Kidney (tissue), 14 donors: ENCODE results near the gene HS6ST1. TPM values are rescaled to one million over a fixed set of nuclear protein-coding genes. Genes with fewer than 3 reads are reported as not detected.
A peak's percentile ranks its signal among the peaks of the same experiment; 100 is the strongest.

Source experiments
- DNase-seq, 5 donors: peaks; one replicate each; pipeline ENCODE4 v3.0.0-alpha.2; 2013 to 2020
- FAIRE-seq: peaks from 2 replicates; lab custom pipeline; 2012; peaks lifted over from hg19 to GRCh38; lab: Jason Lieb, UNC
- H3K27ac ChIP-seq, 2 donors: one replicate each; pipeline ENCODE4 v1.7.0; 2013; ENCODE audit warnings: low read depth in 2 of 2, low read length in 2 of 2, inconsistent platforms in 1 of 2
- H3K27me3 ChIP-seq: one replicate; pipeline ENCODE4 v1.7.1; 2013; ENCODE audit warnings: low read length, inconsistent platforms; ENCODE audit not compliant: control insufficient read depth, insufficient read depth
- H3K36me3 ChIP-seq, 3 donors: one replicate each; pipeline versions ENCODE4 v1.7.0 to v1.7.1; 2013; ENCODE audit warnings: low read length in 3 of 3, control low read depth in 1 of 3, inconsistent platforms in 1 of 3; ENCODE audit not compliant: insufficient read depth in 3 of 3, control insufficient read depth in 2 of 3
- H3K4me1 ChIP-seq, 3 donors: one replicate each; pipeline versions ENCODE4 v1.7.0 to v1.7.1; 2013; ENCODE audit warnings: low read length in 3 of 3, inconsistent platforms in 1 of 3, low read depth in 1 of 3; ENCODE audit not compliant: control insufficient read depth in 2 of 3, insufficient read depth in 2 of 3
- H3K4me3 ChIP-seq, 3 donors: one replicate each; pipeline versions ENCODE4 v1.7.0 to v1.8.1; 2013; ENCODE audit warnings: low read length in 3 of 3, control low read depth in 1 of 3, inconsistent platforms in 1 of 3
- H3K9ac ChIP-seq, 3 donors: one replicate each; pipeline versions ENCODE4 v1.7.0 to v1.7.1; 2013; ENCODE audit warnings: low read length in 3 of 3, control low read depth in 1 of 3, inconsistent platforms in 1 of 3
- H3K9me3 ChIP-seq, 3 donors: one replicate each; pipeline versions ENCODE4 v1.7.0 to v1.7.1; 2013; ENCODE audit warnings: low read length in 3 of 3, control low read depth in 1 of 3, inconsistent platforms in 1 of 3; ENCODE audit not compliant: control insufficient read depth in 2 of 3, insufficient read depth in 1 of 3
- CTCF ChIP-seq: IDR thresholded peaks from 3 replicates; pipeline ENCODE4 v1.5.1; 2012; ENCODE audit warnings: mild to moderate bottlenecking, moderate library complexity, borderline replicate concordance; ENCODE audit not compliant: insufficient read depth; ENCODE audit errors: extremely low read depth
- intact Hi-C: fragments of 100-400 bp; cut with DNase I; formaldehyde crosslinking; loops from one replicate; pipeline ENCODE4 v1.11.1; 2022
- polyA plus RNA-seq: library from polyadenylated mRNA; stranded (reverse); fragments of 350-450 nt; fragmentation: Illumina TruSeq; extraction: RNeasy Lipid Tissue Mini Kit (QIAGEN cat#74804); gene quantifications from one replicate; pipeline ENCODE4 v1.2.3, GENCODE V29; 2014; ENCODE audit warnings: low read depth, low replicate concordance; ENCODE audit not compliant: insufficient read depth
- total RNA-seq: library from RNA; stranded (reverse); fragmentation: NEBNext Ultra II Directional; extraction: Animal tissue kit (Norgen Biotek cat#: 25700); gene quantifications from one replicate; pipeline ENCODE4 v1.2.1, GENCODE V29; 2021
- donor health status: control.
- donor health status: control.
- donor health status: control.
- donor health status: control.
- donor health status: control.
- donor health status: DM: yes; HTN: yes; CAD: no.
- donor health status: Normal renal cell carcinoma (clear cell type).

The HS6ST1 gene
- total and polyA plus RNA-seq, 2 donors from 2014 or later = 49.6 to 73.9 TPM

- FAIRE-seq (no peak), DNase-seq (peak in 2 of 5 donors; percentile 42 to 68)
- Histone ChIP-seq H3K9me3 (peaks cover 0 to 3% (median 0%) of the 10 kb centered on the region in 3 donors), H3K27me3 (no peaks in the 10 kb centered on the region), H3K4me3 (no peak overlapping the region), H3K27ac (no peak overlapping the region), H3K36me3 (peaks cover 2 to 7% (median 5%) of the 10 kb centered on the region in 3 donors), H3K4me1 (peaks cover 0 to 39% (median 19%) of the 10 kb centered on the region in 3 donors), H3K9ac (no peak overlapping the region)
- TF ChIP-seq CTCF = no peak
- intact Hi-C loops = no loop called here
Observed at GRCh38 chr2:128277961-128278681, 40.5 kb downstream of the HS6ST1 start.

DNA sequence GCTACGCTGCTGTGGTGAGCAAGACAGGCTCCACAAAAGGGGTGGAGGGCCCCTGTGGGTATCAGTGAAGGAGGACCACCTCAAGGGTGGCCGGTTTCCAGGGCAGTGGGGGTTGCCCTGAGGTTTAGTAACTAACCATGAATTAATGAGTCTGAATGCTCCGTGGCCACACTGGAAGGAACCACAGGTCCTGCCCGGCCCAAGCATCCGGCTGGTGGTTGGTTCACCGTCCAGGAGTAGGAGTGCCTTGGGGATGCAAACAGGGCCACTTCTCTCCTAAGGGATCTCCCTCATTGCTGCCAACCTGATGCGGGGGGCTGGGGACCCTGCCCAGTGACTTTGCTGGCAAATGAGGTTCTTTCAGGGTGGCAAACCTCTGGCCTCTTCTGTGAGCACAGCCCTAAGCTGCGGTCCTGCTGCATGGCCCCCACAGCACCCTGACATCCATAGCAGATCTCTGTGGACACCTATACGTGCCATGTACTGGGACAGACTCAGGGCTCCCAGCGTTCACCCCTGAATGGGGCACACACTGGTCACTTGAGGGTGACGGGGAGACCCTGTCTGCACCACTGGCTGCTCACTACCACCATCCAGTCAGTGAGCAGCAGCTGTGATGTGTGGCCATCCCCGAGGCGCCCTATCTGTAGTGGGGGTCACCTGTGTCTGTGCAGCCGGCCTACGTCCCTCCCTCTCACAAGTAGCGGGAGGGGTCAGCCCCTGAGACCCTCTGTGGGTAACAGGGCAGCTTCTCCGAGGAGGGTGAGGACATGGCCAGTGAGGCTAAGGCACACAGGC lies 41.6 kb downstream of the HS6ST1 start:
- Histone ChIP-seq H3K9ac (no peak overlapping the region), H3K36me3 (peaks cover 2 to 7% (median 5%) of the 10 kb centered on the region in 3 donors), H3K4me1 (peaks cover 0 to 31% (median 15%) of the 10 kb centered on the region in 3 donors), H3K4me3 (no peak overlapping the region), H3K27ac (no peak overlapping the region), H3K27me3 (no peaks in the 10 kb centered on the region), H3K9me3 (peaks cover 0 to 3% (median 0%) of the 10 kb centered on the region in 3 donors)
- intact Hi-C loops = no loop called here
- no peak for FAIRE-seq
- DNase-seq = peak in 1 of 5 donors; percentile 27
- TF ChIP-seq CTCF = no peak

GRCh38 chr2:128275498-128276045 lies 43.1 kb downstream of the HS6ST1 start:
- intact Hi-C loops = no loop called here
- peaks cover 0 to 24% (median 1%) of the 10 kb centered on the region in 3 donors for H3K4me1 ChIP-seq
- peaks cover 0 to 3% (median 0%) of the 10 kb centered on the region in 3 donors for H3K9me3 ChIP-seq
- H3K27ac ChIP-seq = no peak overlapping the region
- no peak overlapping the region for H3K4me3 ChIP-seq
- TF ChIP-seq CTCF = no peak
- no peak overlapping the region for H3K9ac ChIP-seq
- no peaks in the 10 kb centered on the region for H3K27me3 ChIP-seq
- DNase-seq = peak in 1 of 5 donors; percentile 16
- H3K36me3 ChIP-seq = peaks cover 2 to 7% (median 5%) of the 10 kb centered on the region in 3 donors
- FAIRE-seq = no peak
